Fibroblast of skin of scalp (primary cell): Measurements from ENCODE around the gene STK32C.
"Not testable (repeated sequence)": the region's sequence is repeated elsewhere in the genome, so short reads cannot be mapped to it uniquely, and the experiment has no call there.

Experiments used
- DNase-seq: peaks from one replicate; pipeline ENCODE4 v3.0.0-alpha.2; 2013

The STK32C gene

DNA sequence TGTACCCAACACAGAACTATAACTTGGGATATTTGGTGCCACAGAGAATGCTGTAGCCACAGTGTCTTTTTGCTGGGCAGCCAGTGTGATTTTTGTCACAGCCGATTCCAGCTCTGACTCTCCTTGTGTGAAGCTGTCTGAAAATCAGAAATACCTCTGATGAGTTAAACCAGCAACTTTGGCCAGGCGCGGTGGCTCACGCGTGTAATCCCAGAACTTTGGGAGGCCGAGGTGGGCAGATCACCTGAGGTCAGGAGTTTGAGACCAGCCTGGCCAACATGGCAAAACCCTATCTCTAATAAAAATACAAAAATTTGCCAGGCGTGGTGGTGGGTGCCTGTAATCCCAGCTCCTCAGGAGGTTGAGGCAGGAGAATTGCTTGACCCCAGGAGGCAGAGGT lies 30.1 kb upstream of the STK32C start:
- not testable (repeated sequence) for DNase-seq

DNA sequence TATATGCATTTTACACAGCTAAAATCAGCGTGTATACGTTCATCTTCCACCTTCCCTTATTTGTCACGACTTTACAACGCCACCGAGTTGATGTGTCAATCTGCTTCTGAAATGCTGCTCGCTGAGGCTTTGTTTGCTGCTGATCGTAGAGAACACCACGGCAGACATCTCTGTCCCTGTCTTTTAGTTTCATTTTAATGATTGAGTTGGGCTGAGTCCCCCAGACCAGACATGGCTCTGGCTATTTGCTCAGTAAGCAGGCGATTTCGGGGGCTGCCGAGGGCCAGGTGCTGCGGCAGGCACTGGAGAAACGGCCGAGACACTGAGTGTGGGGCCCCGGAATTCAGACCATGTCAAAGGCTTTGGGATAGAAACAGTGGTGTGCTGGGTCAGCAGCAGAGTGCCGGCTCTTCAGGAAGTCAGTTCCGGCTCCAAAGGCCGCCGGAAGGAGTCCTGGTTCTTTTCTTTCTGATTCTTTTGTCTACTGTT lies 29.2 kb upstream of the STK32C start:
- DNase-seq = no peak

GRCh38 chr10:132336064-132336746 lies 28.5 kb upstream of the STK32C start:
- no peak for DNase-seq

DNA sequence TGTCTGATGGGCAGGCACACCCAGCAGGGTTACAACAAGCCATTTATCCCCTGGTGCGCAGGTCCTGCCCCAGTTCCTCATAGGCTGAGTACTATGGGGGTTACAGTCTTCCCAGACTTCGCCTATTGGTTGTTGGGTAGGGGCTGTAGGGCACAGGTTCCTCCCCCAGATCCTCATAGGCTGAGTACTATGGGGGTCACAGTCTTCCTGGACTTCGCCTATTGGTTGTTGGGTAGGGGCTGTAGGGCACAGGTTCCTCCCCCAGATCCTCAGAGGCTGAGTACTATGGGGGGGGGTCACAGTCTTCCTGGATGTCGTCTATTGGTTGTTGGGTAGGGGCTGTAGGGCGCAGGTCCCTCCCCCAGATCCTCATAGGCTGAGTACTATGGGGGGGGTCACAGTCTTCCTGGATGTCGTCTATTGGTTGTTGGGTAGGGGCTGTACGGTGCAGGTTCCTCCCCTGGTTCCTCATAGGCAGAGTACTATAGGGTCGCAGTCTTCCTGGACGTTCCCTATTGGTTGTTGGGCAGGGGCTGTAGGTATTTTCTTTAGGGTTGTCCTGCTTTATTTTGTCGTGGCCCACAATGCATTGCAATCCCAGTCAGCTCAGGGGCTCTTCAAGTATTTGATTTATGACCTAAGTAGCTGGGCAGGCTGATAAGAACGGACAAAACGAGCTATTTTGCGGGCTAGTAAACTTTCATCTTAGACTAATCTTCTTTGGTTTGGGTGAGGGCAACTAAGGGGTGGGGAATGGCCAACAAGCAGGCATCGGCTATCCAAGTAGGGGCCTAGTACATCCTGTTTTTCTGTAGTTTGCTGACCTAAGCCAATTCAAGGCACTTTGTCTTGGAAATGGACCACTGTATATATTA lies 27.7 kb upstream of the STK32C start:
- DNase-seq = no peak

DNA sequence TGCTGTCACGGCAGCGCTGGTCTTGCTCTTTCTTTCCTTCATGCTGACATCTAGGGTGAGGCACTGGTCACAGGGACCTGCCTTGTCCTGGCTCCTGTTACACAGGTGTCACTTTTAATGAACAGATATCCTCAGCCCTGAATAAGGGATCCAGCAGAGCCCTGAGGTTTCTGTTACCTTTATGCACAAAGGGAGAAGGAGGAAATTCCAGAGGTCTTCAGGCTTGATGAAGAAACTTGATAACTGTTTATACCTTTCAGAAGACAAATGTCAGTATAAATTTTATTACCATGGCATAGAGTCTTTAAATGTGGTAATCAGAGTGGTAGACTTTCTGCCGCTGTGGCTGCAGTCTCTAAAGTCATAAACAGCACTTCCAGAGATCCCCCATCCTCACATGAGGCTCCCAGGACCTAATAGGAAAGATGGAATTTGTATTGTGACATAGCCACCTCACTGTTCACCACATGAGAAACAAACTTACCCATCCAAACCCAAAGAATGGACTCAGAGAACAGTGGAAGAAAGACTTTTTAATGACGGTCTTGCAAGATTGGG lies 27.0 kb upstream of the STK32C start:
- DNase-seq = no peak

- DNase-seq = no peak
Measured at GRCh38 chr10:132333386-132333785, 25.6 kb upstream of the STK32C start.

DNA sequence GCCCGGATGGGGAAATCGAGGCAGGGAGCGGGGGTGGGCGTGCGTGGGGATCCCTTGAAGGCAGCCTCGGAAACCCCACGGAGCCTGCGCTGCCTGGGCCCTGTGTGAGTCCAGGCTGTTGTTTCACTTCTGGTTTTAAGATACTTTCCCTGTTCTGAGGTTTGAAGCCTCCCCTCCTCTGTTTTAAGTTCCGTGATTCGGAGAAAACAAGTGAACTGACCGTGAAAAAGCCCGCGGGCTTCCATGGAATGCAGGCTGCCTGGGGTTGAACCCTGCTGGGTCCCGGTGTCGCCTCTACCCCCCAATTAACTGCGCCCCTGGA lies 24.6 kb upstream of the STK32C start:
- no peak for DNase-seq

- peak; percentile 98 for DNase-seq
Measured at GRCh38 chr10:132331601-132332432, 24.1 kb upstream of the STK32C start, which contains the start of gene LRRC27. Gene LRRC27 (plus strand): TSS chr10:132332193. CDS start chr10:132333525, 1,332 bp downstream.

DNA sequence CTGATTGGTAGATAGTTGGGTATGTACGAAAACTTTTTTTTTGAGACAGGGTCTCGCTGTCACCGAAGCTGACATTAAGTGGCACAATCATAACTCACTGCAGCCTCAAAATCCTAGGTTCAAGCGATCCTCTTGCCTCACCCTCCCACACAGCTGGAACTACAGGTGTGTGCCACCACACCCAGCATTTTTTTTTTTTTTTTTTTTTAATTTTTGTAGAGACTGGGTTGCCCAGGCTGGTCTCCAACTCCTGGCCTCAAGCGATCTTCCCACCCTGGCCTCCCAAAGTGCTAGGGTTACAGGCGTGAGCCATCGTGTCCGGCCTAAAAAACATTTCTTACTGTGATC lies 22.7 kb upstream of the STK32C start:
- no peak for DNase-seq

DNA sequence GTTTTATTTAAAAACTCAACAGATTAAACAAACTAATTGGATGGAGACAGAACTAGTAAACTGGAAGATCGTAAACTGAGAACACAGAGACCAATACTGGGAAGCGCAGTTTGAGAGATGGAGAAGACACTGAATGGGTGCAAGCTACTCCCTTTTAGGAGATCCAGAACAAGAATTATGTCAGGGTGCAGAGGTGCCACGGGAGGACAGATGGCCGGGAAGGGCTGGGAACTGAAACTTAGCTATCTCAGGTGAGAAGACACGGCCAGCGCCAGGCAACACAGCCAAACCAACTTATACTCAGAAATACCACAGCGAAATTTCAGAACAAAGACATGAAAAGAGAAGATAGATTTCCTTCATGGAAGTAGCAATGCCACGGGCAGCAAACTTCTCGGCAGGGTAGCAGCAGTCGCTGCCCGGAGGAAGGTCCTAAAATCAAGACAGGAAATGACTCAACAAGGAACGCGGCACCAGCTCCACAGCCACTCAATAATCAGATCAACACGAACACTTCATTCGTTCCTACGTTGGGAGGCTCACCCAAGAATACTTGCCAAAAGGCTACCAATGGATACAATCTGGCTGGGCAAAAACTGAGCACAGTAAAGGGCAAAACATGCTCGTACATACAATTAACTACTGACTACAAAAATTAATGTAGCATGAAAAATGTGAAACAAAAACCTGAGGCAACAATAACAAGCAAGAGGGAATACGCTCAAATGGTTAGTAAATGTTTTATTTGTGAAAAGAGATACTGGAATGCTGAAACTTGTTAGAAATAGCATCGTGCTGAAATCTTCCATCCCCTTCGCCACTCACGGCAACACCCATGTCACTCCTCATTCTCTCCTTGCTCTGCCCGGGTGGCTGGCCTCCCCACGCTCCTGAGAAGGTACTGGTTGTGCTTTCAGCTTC lies 22.1 kb upstream of the STK32C start:
- DNase-seq = peak; percentile 69

GRCh38 chr10:132328738-132329137 lies 21.0 kb upstream of the STK32C start:
- no peak for DNase-seq

DNA sequence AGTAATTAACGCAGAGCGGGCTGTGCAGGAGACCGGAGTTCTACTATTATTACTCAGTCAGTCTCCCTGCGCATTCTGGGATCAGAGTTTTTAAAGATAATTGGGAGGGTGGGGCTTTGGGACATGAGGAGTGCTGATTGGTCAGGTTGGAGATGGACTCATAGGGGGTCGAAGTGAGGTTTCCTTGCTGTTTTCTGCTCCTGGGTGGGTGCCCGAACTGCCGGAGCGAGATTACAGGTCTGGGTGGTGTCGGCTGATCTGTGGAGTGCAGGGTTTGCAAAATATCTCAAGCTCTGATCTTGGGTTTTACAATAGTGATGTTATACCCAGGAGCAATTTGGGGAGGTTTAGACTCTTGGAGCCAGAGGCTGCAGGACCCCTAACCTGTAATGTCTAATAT lies 20.4 kb upstream of the STK32C start:
- no peak for DNase-seq

GRCh38 chr10:132326925-132327324 lies 19.2 kb upstream of the STK32C start:
- no peak for DNase-seq

GRCh38 chr10:132326344-132326889 lies 18.7 kb upstream of the STK32C start:
- no peak for DNase-seq

- no peak for DNase-seq
Measured at GRCh38 chr10:132324186-132324585, 16.4 kb upstream of the STK32C start.

DNA sequence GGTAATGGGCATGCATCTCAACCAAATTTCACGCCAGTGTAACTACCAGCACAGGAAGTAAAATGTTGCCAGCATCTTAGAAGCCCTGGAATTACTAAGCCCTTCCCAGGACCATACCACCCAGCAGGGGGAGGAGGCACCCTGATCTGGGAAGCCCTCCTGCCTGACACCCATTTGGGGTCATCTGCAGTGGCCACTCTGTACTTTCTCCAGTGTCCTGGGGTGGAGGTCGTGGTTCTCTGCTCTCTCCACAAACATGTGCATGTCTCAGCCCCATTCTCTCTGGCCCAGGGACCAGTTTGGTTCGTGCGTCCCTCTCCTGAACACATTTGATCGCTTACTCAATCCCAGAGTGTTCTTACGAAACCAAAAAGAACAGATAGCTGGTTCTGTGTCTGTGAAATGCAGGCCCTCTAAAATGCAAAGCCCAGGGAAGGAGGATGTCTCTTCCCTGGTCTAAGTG lies 14.9 kb upstream of the STK32C start:
- peak; percentile 29 for DNase-seq

GRCh38 chr10:132321726-132322125 lies 14.0 kb upstream of the STK32C start:
- no peak for DNase-seq

DNA sequence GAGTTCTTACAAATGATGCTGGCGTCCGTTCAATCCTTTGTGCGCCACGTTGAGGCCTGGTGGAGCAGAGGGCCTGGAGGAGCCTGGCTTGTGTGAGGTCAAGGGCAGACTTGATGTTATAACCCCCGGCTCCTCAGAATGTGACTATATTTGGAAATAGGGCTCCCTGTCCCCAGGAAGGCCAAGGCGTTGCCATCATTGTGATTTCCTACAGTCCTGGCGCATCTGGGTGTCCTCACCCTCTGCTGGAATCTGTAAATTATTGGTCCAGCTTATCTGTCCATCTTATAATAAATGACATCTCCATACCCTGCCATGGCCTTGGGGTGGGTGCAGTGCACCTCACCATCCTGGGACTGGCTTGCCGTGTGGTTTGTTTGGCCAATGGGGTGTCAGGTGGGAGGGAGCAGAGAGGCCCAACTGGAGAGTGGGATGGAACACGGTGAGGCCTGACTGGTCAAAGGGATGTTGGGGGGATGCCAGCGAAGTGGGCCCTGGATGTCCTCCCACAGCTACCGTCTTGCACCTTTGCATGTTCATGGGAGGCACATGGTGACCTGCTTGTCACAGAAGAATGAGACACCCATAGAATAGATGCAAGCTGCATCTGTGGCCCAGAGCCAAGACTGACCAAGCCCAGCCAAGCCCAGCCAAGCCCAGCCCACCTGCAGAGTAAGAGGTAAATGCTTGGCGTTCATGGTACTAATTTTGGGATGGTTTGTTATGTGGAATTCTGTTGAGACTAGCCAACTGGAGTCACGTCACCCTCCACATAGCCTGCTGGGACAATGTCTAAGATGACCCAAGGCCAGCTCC lies 13.1 kb upstream of the STK32C start:
- DNase-seq = no peak

GRCh38 chr10:132319853-132320653 lies 12.3 kb upstream of the STK32C start:
- peak; percentile 92 for DNase-seq
